Astrocyte (in vitro differentiated cells and primary cell): Measurements from ENCODE around the gene CLCF1. TPM values are rescaled to one million over a fixed set of nuclear protein-coding genes. Genes with fewer than 3 reads are reported as not detected.
A peak's percentile ranks its signal among the peaks of the same experiment; 100 is the strongest.

Source experiments
- DNase-seq: peaks from one replicate; pipeline ENCODE4 v3.0.0-alpha.2; 2010; ENCODE audit warnings: low read depth
- FAIRE-seq: peaks from 2 replicates; lab custom pipeline; 2011; peaks lifted over from hg19 to GRCh38; lab: Jason Lieb, UNC
- H2AFZ ChIP-seq: 2 replicates; pipeline ENCODE4 v1.6.0; 2012; ENCODE audit warnings: low read depth, low read length, inconsistent platforms
- H3K27ac ChIP-seq: 2 replicates; pipeline ENCODE4 v1.5.1; 2011; ENCODE audit warnings: low read depth, low read length, inconsistent platforms
- H3K27me3 ChIP-seq: 2 replicates; pipeline ENCODE4 v1.6.0; 2011; ENCODE audit warnings: low read length, inconsistent platforms; ENCODE audit not compliant: insufficient read depth
- H3K36me3 ChIP-seq: 2 replicates; pipeline ENCODE4 v1.5.1; 2011; ENCODE audit warnings: low read length, inconsistent platforms; ENCODE audit not compliant: insufficient read depth
- H3K4me1 ChIP-seq: 2 replicates; pipeline ENCODE4 v1.5.1; 2011; ENCODE audit warnings: low read length, inconsistent platforms; ENCODE audit not compliant: insufficient read depth
- H3K4me2 ChIP-seq: 2 replicates; pipeline ENCODE4 v1.6.0; 2012; ENCODE audit warnings: low read length, inconsistent platforms
- H3K4me3 ChIP-seq: 2 replicates; pipeline ENCODE4 v1.5.1; 2011; ENCODE audit warnings: low read depth, mild to moderate bottlenecking, low read length, inconsistent platforms; ENCODE audit not compliant: insufficient read depth
- H3K79me2 ChIP-seq: 2 replicates; pipeline ENCODE4 v1.6.0; 2012; ENCODE audit warnings: mild to moderate bottlenecking, low read length, inconsistent platforms; ENCODE audit not compliant: insufficient read depth
- H3K9ac ChIP-seq: 2 replicates; pipeline ENCODE4 v1.6.0; 2012; ENCODE audit warnings: mild to moderate bottlenecking, low read length, inconsistent platforms
- H3K9me3 ChIP-seq: 2 replicates; pipeline ENCODE4 v1.5.1; 2012; ENCODE audit warnings: low read depth, mild to moderate bottlenecking, low read length, inconsistent platforms; ENCODE audit not compliant: insufficient read depth
- H4K20me1 ChIP-seq: 2 replicates; pipeline ENCODE4 v1.6.0; 2012; ENCODE audit warnings: low read length, inconsistent platforms; ENCODE audit not compliant: insufficient read depth
- H3K27ac Mint-ChIP-seq: one replicate; pipeline ENCODE4 v1.8.0; 2021; ENCODE audit warnings: mild to moderate bottlenecking, mixed read lengths; ENCODE audit not compliant: unreplicated experiment
- H3K27me3 Mint-ChIP-seq: one replicate; pipeline ENCODE4 v1.8.0; 2021; ENCODE audit warnings: low read depth, mixed read lengths; ENCODE audit not compliant: unreplicated experiment
- H3K36me3 Mint-ChIP-seq: one replicate; pipeline ENCODE4 v1.8.0; 2021; ENCODE audit warnings: low read depth, mixed read lengths; ENCODE audit not compliant: unreplicated experiment
- H3K4me1 Mint-ChIP-seq: one replicate; pipeline ENCODE4 v1.8.0; 2021; ENCODE audit warnings: low read depth, mixed read lengths; ENCODE audit not compliant: unreplicated experiment
- H3K4me3 Mint-ChIP-seq: one replicate; pipeline ENCODE4 v1.8.0; 2021; ENCODE audit warnings: mild to moderate bottlenecking, moderate library complexity, mixed read lengths; ENCODE audit not compliant: unreplicated experiment
- H3K9me3 Mint-ChIP-seq: one replicate; pipeline ENCODE4 v1.8.0; 2021; ENCODE audit warnings: mild to moderate bottlenecking, mixed read lengths; ENCODE audit not compliant: unreplicated experiment
- EZH2 ChIP-seq: IDR thresholded peaks from 2 replicates; pipeline ENCODE4 v1.6.1; 2012; ENCODE audit warnings: mild to moderate bottlenecking, low read length, inconsistent platforms; ENCODE audit not compliant: insufficient read depth
- total RNA-seq: library from RNA; stranded (reverse); gene quantifications from 2 replicates; pipeline ENCODE4 v1.2.1, GENCODE V29; 2021
- TF ChIP-seq, protein P1 (sequence below): IDR thresholded peaks from 2 replicates; pipeline ENCODE4 v1.5.1; 2011; ENCODE audit warnings: low read depth, mild to moderate bottlenecking, inconsistent platforms, low read length, moderate library complexity; ENCODE audit not compliant: insufficient read depth

Gene CLCF1
- total RNA-seq, 1 donor from 2014 or later: 17.6 TPM

- Mint-ChIP-seq H3K4me1 (peaks cover 15% of the 10 kb centered on the region), H3K36me3 (no peaks in the 10 kb centered on the region), H3K9me3 (no peaks in the 10 kb centered on the region), H3K4me3 (peak overlapping the region; percentile 23), H3K27me3 (peaks cover 6% of the 10 kb centered on the region), H3K27ac (no peak overlapping the region)
- peak overlapping the region; percentile 62 for H2AFZ ChIP-seq
- no peaks in the 10 kb centered on the region for H3K27me3 ChIP-seq
- H3K79me2 ChIP-seq: no peaks in the 10 kb centered on the region
- peak overlapping the region; percentile 21 for H3K4me2 ChIP-seq
- H3K4me3 ChIP-seq: no peak overlapping the region
- H4K20me1 ChIP-seq: no peaks in the 10 kb centered on the region
- DNase-seq: no peak
- FAIRE-seq: no peak
- TF ChIP-seq EZH2: no peak
- TF ChIP-seq, protein P1, sequence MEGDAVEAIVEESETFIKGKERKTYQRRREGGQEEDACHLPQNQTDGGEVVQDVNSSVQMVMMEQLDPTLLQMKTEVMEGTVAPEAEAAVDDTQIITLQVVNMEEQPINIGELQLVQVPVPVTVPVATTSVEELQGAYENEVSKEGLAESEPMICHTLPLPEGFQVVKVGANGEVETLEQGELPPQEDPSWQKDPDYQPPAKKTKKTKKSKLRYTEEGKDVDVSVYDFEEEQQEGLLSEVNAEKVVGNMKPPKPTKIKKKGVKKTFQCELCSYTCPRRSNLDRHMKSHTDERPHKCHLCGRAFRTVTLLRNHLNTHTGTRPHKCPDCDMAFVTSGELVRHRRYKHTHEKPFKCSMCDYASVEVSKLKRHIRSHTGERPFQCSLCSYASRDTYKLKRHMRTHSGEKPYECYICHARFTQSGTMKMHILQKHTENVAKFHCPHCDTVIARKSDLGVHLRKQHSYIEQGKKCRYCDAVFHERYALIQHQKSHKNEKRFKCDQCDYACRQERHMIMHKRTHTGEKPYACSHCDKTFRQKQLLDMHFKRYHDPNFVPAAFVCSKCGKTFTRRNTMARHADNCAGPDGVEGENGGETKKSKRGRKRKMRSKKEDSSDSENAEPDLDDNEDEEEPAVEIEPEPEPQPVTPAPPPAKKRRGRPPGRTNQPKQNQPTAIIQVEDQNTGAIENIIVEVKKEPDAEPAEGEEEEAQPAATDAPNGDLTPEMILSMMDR: no peak
- H3K4me1 ChIP-seq: peaks cover 32% of the 10 kb centered on the region
- peak overlapping the region; percentile 2 for H3K9ac ChIP-seq
- H3K36me3 ChIP-seq: no peaks in the 10 kb centered on the region
- no peak overlapping the region for H3K27ac ChIP-seq
- no peaks in the 10 kb centered on the region for H3K9me3 ChIP-seq
These were observed 6.0 kb upstream of the CLCF1 start for GRCh38 chr11:67379061-67380058.

DNA sequence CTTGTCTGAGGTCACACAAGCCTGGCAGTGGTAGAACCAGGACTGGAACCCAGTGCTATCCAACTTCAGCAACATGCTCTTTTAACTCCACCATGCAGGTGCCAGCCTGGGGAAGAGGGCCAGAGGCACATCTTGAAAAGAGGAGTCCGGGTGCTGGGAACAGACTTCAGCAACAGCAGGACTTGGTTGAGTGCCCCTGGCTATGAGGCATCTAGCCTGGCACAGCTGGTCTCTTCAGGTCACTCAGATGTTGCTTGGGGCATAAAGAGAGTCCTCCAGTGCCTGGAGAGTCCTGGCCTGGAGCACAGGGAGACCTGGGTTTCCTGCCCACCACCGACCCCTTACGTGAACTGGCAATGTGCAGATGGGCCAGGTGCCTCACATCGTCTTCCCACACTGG, 5.1 kb upstream of the CLCF1 start:
- Mint-ChIP-seq H3K27me3 (peaks cover 6% of the 10 kb centered on the region), H3K4me1 (peaks cover 16% of the 10 kb centered on the region), H3K4me3 (no peak overlapping the region), H3K36me3 (no peaks in the 10 kb centered on the region), H3K27ac (no peak overlapping the region), H3K9me3 (no peaks in the 10 kb centered on the region)
- Histone ChIP-seq H3K4me3 (no peak overlapping the region), H4K20me1 (no peaks in the 10 kb centered on the region), H3K27me3 (no peaks in the 10 kb centered on the region), H3K4me2 (no peak overlapping the region), H3K36me3 (no peaks in the 10 kb centered on the region), H3K9me3 (no peaks in the 10 kb centered on the region), H3K79me2 (no peaks in the 10 kb centered on the region), H3K9ac (no peak overlapping the region), H2AFZ (no peak overlapping the region), H3K27ac (no peak overlapping the region), H3K4me1 (peaks cover 35% of the 10 kb centered on the region)
- DNase-seq (no peak), FAIRE-seq (no peak)
- TF ChIP-seq EZH2: no peak

GRCh38 chr11:67376873-67377808, 3.7 kb upstream of the CLCF1 start:
- no peak overlapping the region for H2AFZ ChIP-seq
- no peak overlapping the region for H3K27ac ChIP-seq
- Mint-ChIP-seq H3K4me1 (peaks cover 15% of the 10 kb centered on the region), H3K27me3 (peaks cover 6% of the 10 kb centered on the region), H3K4me3 (peak overlapping the region; percentile 45), H3K9me3 (no peaks in the 10 kb centered on the region), H3K27ac (no peak overlapping the region), H3K36me3 (no peaks in the 10 kb centered on the region)
- H3K27me3 ChIP-seq: no peaks in the 10 kb centered on the region
- DNase-seq (no peak), FAIRE-seq (no peak)
- H3K36me3 ChIP-seq: no peaks in the 10 kb centered on the region
- no peak overlapping the region for H3K4me2 ChIP-seq
- H3K9ac ChIP-seq: no peak overlapping the region
- H4K20me1 ChIP-seq: peaks cover 1% of the 10 kb centered on the region
- no peak overlapping the region for H3K4me3 ChIP-seq
- TF ChIP-seq EZH2: no peak
- TF ChIP-seq, protein P1: no peak
- peaks cover 36% of the 10 kb centered on the region for H3K4me1 ChIP-seq
- peaks cover 8% of the 10 kb centered on the region for H3K79me2 ChIP-seq
- no peaks in the 10 kb centered on the region for H3K9me3 ChIP-seq
